Spleen (tissue), 7 donors: ENCODE measurements around the gene RPS15.

ENCODE experiments used
- POLR2A ChIP-seq, 3 donors: fragments of 450-650 bp; IDR thresholded peaks; one replicate each; pipeline ENCODE4 v1.5.1; 2017; ENCODE audit warnings: antibody characterized with exemption in 3 of 3, mild to moderate bottlenecking in 1 of 3
- POLR2AphosphoS5 ChIP-seq, 3 donors: sonication (generic); formaldehyde crosslinking; IDR thresholded peaks; one replicate each; pipeline ENCODE4 v1.5.1; 2017; ENCODE audit warnings: antibody characterized with exemption in 3 of 3
- TF ChIP-seq, protein P1 (sequence below), 11 experiments: fragments of 200-600 bp in 7 of 11; fragments of 450-650 bp in 4 of 11; sonication (generic) in 4 of 11; IDR thresholded peaks in 8 of 11; conservative IDR thresholded peaks in 3 of 11; 1 replicate in 7 of 11; 2 replicates in 4 of 11; pipeline versions ENCODE4 v1.4.0 to v1.8.0; 2016 to 2021; ENCODE audit warnings: antibody characterized with exemption in 11 of 11, inconsistent platforms in 4 of 11, mild to moderate bottlenecking in 1 of 11
- donor health status: DM: no; HTN: no; CAD: no; lungs with moderate emphysema.
- donor health status: DM: no; HTN: no; CAD: no.
- donor health status: DM: no; HTN: no; CAD: no.

GRCh38 chr19:1399079-1399478, 39.1 kb upstream of the RPS15 start:
- TF ChIP-seq, protein P1, sequence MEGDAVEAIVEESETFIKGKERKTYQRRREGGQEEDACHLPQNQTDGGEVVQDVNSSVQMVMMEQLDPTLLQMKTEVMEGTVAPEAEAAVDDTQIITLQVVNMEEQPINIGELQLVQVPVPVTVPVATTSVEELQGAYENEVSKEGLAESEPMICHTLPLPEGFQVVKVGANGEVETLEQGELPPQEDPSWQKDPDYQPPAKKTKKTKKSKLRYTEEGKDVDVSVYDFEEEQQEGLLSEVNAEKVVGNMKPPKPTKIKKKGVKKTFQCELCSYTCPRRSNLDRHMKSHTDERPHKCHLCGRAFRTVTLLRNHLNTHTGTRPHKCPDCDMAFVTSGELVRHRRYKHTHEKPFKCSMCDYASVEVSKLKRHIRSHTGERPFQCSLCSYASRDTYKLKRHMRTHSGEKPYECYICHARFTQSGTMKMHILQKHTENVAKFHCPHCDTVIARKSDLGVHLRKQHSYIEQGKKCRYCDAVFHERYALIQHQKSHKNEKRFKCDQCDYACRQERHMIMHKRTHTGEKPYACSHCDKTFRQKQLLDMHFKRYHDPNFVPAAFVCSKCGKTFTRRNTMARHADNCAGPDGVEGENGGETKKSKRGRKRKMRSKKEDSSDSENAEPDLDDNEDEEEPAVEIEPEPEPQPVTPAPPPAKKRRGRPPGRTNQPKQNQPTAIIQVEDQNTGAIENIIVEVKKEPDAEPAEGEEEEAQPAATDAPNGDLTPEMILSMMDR (IDR thresholded peaks at IDR 0.05 in 8 of 11, conservative IDR thresholded peaks at IDR 0.05 in 3 of 11) = no peak
- TF ChIP-seq POLR2A (IDR thresholded peaks at IDR 0.05) (no peak), POLR2AphosphoS5 (IDR thresholded peaks at IDR 0.05) (no peak)
